ENCODE results near the gene UGT3A1. TPM values are rescaled to one million over a fixed set of nuclear protein-coding genes. Genes with fewer than 3 reads are reported as not detected.

The UGT3A1 gene
- total RNA-seq, 1 donor from 2014 or later: 5.2 TPM

GRCh38 chr5:36017622-36018021, 26.4 kb upstream of the UGT3A1 start:
- TF ChIP-seq CTCF (IDR thresholded peaks at IDR 0.05; ENCODE audit: unreplicated experiment): no peak
- Mint-ChIP-seq H3K36me3 (ENCODE audit: insufficient read depth) (no peaks in the 10 kb centered on the region), H3K4me1 (ENCODE audit: low read depth) (no peaks in the 10 kb centered on the region), H3K9me3 (ENCODE audit: low read depth) (peaks cover 46% of the 10 kb centered on the region), H3K27ac (no peak overlapping the region), H3K27me3 (no peaks in the 10 kb centered on the region), H3K4me3 (ENCODE audit: low read depth) (no peak overlapping the region)
- no peak for DNase-seq (ENCODE audit: low spot score, unreplicated experiment)

- Mint-ChIP-seq H3K36me3 (ENCODE audit: insufficient read depth) (no peaks in the 10 kb centered on the region), H3K27ac (no peak overlapping the region), H3K4me1 (ENCODE audit: low read depth) (no peaks in the 10 kb centered on the region), H3K27me3 (no peaks in the 10 kb centered on the region), H3K9me3 (ENCODE audit: low read depth) (peaks cover 47% of the 10 kb centered on the region), H3K4me3 (ENCODE audit: low read depth) (no peak overlapping the region)
- no peak for DNase-seq (ENCODE audit: low spot score, unreplicated experiment)
- no peak for TF ChIP-seq CTCF (IDR thresholded peaks at IDR 0.05; ENCODE audit: unreplicated experiment)
These were observed 25.8 kb upstream of the UGT3A1 start for GRCh38 chr5:36017004-36017403.

GRCh38 chr5:36013182-36013581, 22.0 kb upstream of the UGT3A1 start:
- H3K9me3 Mint-ChIP-seq (ENCODE audit: low read depth): peaks cover 45% of the 10 kb centered on the region

GRCh38 chr5:36009698-36010097, 18.5 kb upstream of the UGT3A1 start:
- H3K4me3 Mint-ChIP-seq (ENCODE audit: low read depth): no peak overlapping the region
- no peak overlapping the region for H3K27ac Mint-ChIP-seq
- DNase-seq (ENCODE audit: low spot score, unreplicated experiment): no peak
- H3K4me1 Mint-ChIP-seq (ENCODE audit: low read depth): no peaks in the 10 kb centered on the region
- H3K36me3 Mint-ChIP-seq (ENCODE audit: insufficient read depth): peaks cover 2% of the 10 kb centered on the region
- H3K9me3 Mint-ChIP-seq (ENCODE audit: low read depth): peaks cover 33% of the 10 kb centered on the region
- TF ChIP-seq CTCF (IDR thresholded peaks at IDR 0.05; ENCODE audit: unreplicated experiment): no peak
- no peaks in the 10 kb centered on the region for H3K27me3 Mint-ChIP-seq

More at GRCh38 chr5:36013182-36013581, 22.0 kb upstream of the UGT3A1 start:
- DNase-seq (ENCODE audit: low spot score, unreplicated experiment): no peak
- peaks cover 2% of the 10 kb centered on the region for H3K36me3 Mint-ChIP-seq (ENCODE audit: insufficient read depth)
- H3K4me3 Mint-ChIP-seq (ENCODE audit: low read depth): no peak overlapping the region
- no peaks in the 10 kb centered on the region for H3K27me3 Mint-ChIP-seq
- no peak overlapping the region for H3K27ac Mint-ChIP-seq
- TF ChIP-seq CTCF (IDR thresholded peaks at IDR 0.05; ENCODE audit: unreplicated experiment): no peak
- H3K4me1 Mint-ChIP-seq (ENCODE audit: low read depth): no peaks in the 10 kb centered on the region

GRCh38 chr5:36007366-36007765, 16.2 kb upstream of the UGT3A1 start:
- no peaks in the 10 kb centered on the region for H3K27me3 Mint-ChIP-seq
- H3K4me1 Mint-ChIP-seq (ENCODE audit: low read depth): no peaks in the 10 kb centered on the region
- DNase-seq (ENCODE audit: low spot score, unreplicated experiment): no peak
- no peak overlapping the region for H3K4me3 Mint-ChIP-seq (ENCODE audit: low read depth)
- no peak overlapping the region for H3K27ac Mint-ChIP-seq
- H3K36me3 Mint-ChIP-seq (ENCODE audit: insufficient read depth): peaks cover 2% of the 10 kb centered on the region
- peaks cover 15% of the 10 kb centered on the region for H3K9me3 Mint-ChIP-seq (ENCODE audit: low read depth)
- no peak for TF ChIP-seq CTCF (IDR thresholded peaks at IDR 0.05; ENCODE audit: unreplicated experiment)

Data from progenitor cell of endocrine pancreas (in vitro differentiated cells).